Heart right ventricle (tissue), 16 donors: Measurements from ENCODE around the gene TUT7. TPM values are rescaled to one million over a fixed set of nuclear protein-coding genes. Genes with fewer than 3 reads are reported as not detected.

ENCODE experiments used
- ATAC-seq, 8 donors: fragments of 200-7000 bp; cut with Tn5 transposase; one replicate each; pipeline ENCODE4 v1.9.1; 2020; ENCODE audit warnings: mild to moderate bottlenecking in 8 of 8, moderate library complexity in 8 of 8, moderate number of reproducible peaks in 1 of 8
- DNase-seq, 2 donors: peaks; one replicate each; pipeline ENCODE4 v3.0.0-alpha.2; 2020
- H3K27ac ChIP-seq, 10 donors: fragments of 200-600 bp; sonication (generic) in 2 of 10; one replicate each; pipeline versions ENCODE4 v1.5.0 to v1.8.0; 2020 to 2022; ENCODE audit warnings: mild to moderate bottlenecking in 3 of 10
- H3K27me3 ChIP-seq, 7 donors: fragments of 200-600 bp; one replicate each; pipeline ENCODE4 v1.8.0; 2021 to 2022; ENCODE audit warnings: mild to moderate bottlenecking in 2 of 7
- H3K36me3 ChIP-seq, 9 donors: fragments of 200-600 bp; sonication (generic) in 1 of 9; one replicate each; pipeline versions ENCODE4 v1.5.0 to v1.8.0; 2020 to 2022; ENCODE audit warnings: mild to moderate bottlenecking in 2 of 9
- H3K4me1 ChIP-seq, 9 donors: fragments of 200-600 bp; sonication (generic) in 1 of 9; one replicate each; pipeline versions ENCODE4 v1.5.0 to v1.8.0; 2020 to 2022; ENCODE audit warnings: mild to moderate bottlenecking in 4 of 9
- H3K4me3 ChIP-seq, 10 donors: fragments of 200-600 bp; sonication (generic) in 2 of 10; one replicate each; pipeline versions ENCODE4 v1.5.0 to v1.8.0; 2020 to 2022; ENCODE audit warnings: mild to moderate bottlenecking in 7 of 10, moderate library complexity in 2 of 10
- H3K9me3 ChIP-seq, 11 donors: fragments of 200-600 bp in 10 of 11; sonication (generic) in 2 of 11; one replicate each; pipeline versions ENCODE4 v1.5.0 to v1.8.0; 2013 to 2022; ENCODE audit warnings: mild to moderate bottlenecking in 2 of 11, control low read depth in 1 of 11, moderate library complexity in 1 of 11
- CTCF ChIP-seq, 9 donors: fragments of 200-600 bp; sonication (generic) in 2 of 9; IDR thresholded peaks; one replicate each; pipeline versions ENCODE4 v1.5.0 to v1.8.0; 2021 to 2022; ENCODE audit warnings: antibody characterized with exemption in 9 of 9, mild to moderate bottlenecking in 5 of 9, moderate library complexity in 1 of 9
- WGBS, 2 donors: extraction: QIAGEN DNeasy Blood & Tissue Kit; methylation state at CpG; one replicate each; pipeline ENCODE4 v1.1.7; 2013; ENCODE audit warnings: inconsistent platforms in 1 of 2; 5-methylcytosine and 5-hydroxymethylcytosine counted together
- intact Hi-C, 10 donors: fragments of 100-400 bp; cut with DNase I; formaldehyde crosslinking; loops; one replicate each; pipeline versions ENCODE4 v1.11.1 to v1.14.2; 2022
- polyA plus RNA-seq, 2 donors: library from polyadenylated mRNA; stranded (reverse); fragments of 200-250 nt; gene quantifications; one replicate each; pipeline ENCODE4 v1.2.3, GENCODE V29; 2013
- total RNA-seq, 10 donors: library from RNA; stranded (reverse); fragmentation: NEBNext Ultra II Directional in 3 of 10; extraction: Animal tissue kit (Norgen Biotek cat#: 25700) in 3 of 10; gene quantifications; one replicate each; pipeline versions ENCODE4 v1.2.1 to v1.2.4, GENCODE V29; 2021 to 2023
- donor health status: Arrhythmogenic right ventricular cardiomyopathy.
- donor health status: ischemic (EF 13 %, LVEDD 7.1; RV severe dilation, severe dysfunction).
- donor health status: healthy with polysubstance abuse.
- donor health status: DM: no; HTN: yes; CAD: no.
- donor health status: DM: no; HTN: no; CAD: no.
- donor health status: ischemic (EF 25% LVEDD 6.9; RV normal size, moderate dysfunction).
- donor health status: ischemic (EF 25% LVEDD 5.7; RV mildly dilated, moderate dysfunction).
- donor health status: healthy.
- donor health status: DM: yes; HTN: yes; CAD: no.
- donor health status: Ischemic cardiomyopathy.
- donor health status: ischemic (EF 35%, LVEDD 5.7; RV mildly dilated, moderate dysfunction).
- donor health status: nonischemic (EF 11% LVEDD 7.7; RV severe dilation, severe dysfunction).
- donor health status: DM: yes; HTN: yes; CAD: no.
- donor health status: PGD.
- donor health status: ischemic (EF 29% LVEDD 5.4; RV normal size, mild dysfunction).
- donor health status: nonischemic (EF 23%, LVEDD 6.1; RV moderate dilation, normal function).

The TUT7 gene
- total and polyA plus RNA-seq, 12 donors: 6.0 to 16.7 (median 14.2) TPM

- Histone ChIP-seq H3K27ac (no peak overlapping the region), H3K27me3 (no peaks in the 10 kb centered on the region), H3K4me3 (no peak overlapping the region), H3K36me3 (peaks cover 0 to 74% (median 9%) of the 10 kb centered on the region in 9 donors), H3K9me3 (no peaks in the 10 kb centered on the region), H3K4me1 (peaks cover 0 to 16% (median 0%) of the 10 kb centered on the region in 9 donors)
- DNase-seq: no peak
- no peak for ATAC-seq
- intact Hi-C loops: no loop called here
- TF ChIP-seq CTCF (IDR thresholded peaks at IDR 0.05): no peak
- WGBS, 2 donors: 91 to 93% methylated on average over 6 of the region's 6 CpGs
These were observed 90.3 kb downstream of the TUT7 start for GRCh38 chr9:86263876-86264275.

- Histone ChIP-seq H3K9me3 (no peaks in the 10 kb centered on the region), H3K36me3 (peaks cover 0 to 63% (median 5%) of the 10 kb centered on the region in 9 donors), H3K4me1 (peaks cover 0 to 16% (median 0%) of the 10 kb centered on the region in 9 donors), H3K27me3 (no peaks in the 10 kb centered on the region), H3K27ac (peak overlapping the region in 1 of 10 donors; percentile 7), H3K4me3 (no peak overlapping the region)
- ATAC-seq (peak in 6 of 8 donors; percentile 44 to 70 (median 56)), DNase-seq (no peak)
- 72 to 82% methylated on average over 4 of the region's 4 CpGs for WGBS, 2 donors
- no peak for TF ChIP-seq CTCF (IDR thresholded peaks at IDR 0.05)
- intact Hi-C loops: no loop called here
These were observed 91.7 kb downstream of the TUT7 start for GRCh38 chr9:86262492-86262891.

- Histone ChIP-seq H3K9me3 (no peaks in the 10 kb centered on the region), H3K4me3 (no peak within 1 kb of the TSS), H3K36me3 (peaks cover 0 to 37% (median 5%) of the 10 kb centered on the region in 9 donors), H3K4me1 (peaks cover 0 to 16% (median 0%) of the 10 kb centered on the region in 9 donors), H3K27ac (no peak within 1 kb of the TSS), H3K27me3 (no peaks in the 10 kb centered on the region)
- 76 to 84% methylated on average over 8 of the region's 8 CpGs for WGBS, 2 donors
- intact Hi-C loops: loop anchor here in 1 of 10 donors (10.0 kb wide), 1 partner anchor 65 kb away; no protein-coding TSS in a partner anchor
- TF ChIP-seq CTCF (IDR thresholded peaks at IDR 0.05): no peak
- ATAC-seq (no peak), DNase-seq (no peak)
These were observed 94.7 kb downstream of the TUT7 start, which contains the start of gene C9orf153 for GRCh38 chr9:86259557-86259956. Gene C9orf153 (minus strand): TSS chr9:86259657. CDS start chr9:86229603, 30,054 bp downstream.

DNA sequence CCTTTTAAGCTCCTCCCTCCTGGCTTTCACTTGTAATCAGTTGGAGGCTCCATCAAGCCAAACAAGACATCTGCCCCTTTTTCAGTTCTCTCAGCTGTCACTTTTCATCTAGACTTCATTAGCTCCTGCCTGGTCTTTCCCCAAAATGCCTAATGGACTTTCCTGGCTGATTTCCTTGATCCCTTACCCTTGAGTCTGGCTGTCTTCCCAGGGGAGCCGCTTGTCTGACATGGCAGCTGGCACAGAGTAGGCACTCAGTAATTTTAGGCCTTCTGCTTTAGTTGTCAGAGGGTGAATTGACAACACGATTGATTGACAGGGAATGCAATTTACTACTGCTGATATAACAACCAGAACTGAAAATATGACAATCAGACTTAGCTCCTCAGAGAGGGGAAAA lies 96.8 kb downstream of the TUT7 start:
- TF ChIP-seq CTCF (IDR thresholded peaks at IDR 0.05): no peak
- peak in 5 of 8 donors; percentile 39 to 70 (median 64) for ATAC-seq
- WGBS, 2 donors: 44 to 59% methylated on average over 2 of the region's 2 CpGs

More for the DNA sequence above, 96.8 kb downstream of the TUT7 start:
- no peaks in the 10 kb centered on the region for H3K27me3 ChIP-seq
- peaks cover 0 to 15% (median 0%) of the 10 kb centered on the region in 9 donors for H3K36me3 ChIP-seq
- H3K27ac ChIP-seq: no peak overlapping the region
- DNase-seq: no peak
- H3K9me3 ChIP-seq: peaks cover 0 to 13% (median 0%) of the 10 kb centered on the region in 11 donors
- H3K4me1 ChIP-seq: peaks cover 0 to 7% (median 0%) of the 10 kb centered on the region in 9 donors
- H3K4me3 ChIP-seq: no peak overlapping the region
- intact Hi-C loops: loop anchor here in 1 of 10 donors (10.0 kb wide), 1 partner anchor 63 kb away; no protein-coding TSS in a partner anchor
